Measurements from ENCODE around the gene AUTS2.

AUTS2 gene

GRCh38 chr7:70340236-70340635 is 742.0 kb downstream of the AUTS2 start:
- no peak overlapping the region for H4K8ac ChIP-seq (ENCODE audit: low read depth, low read length)
- H4K5ac ChIP-seq (ENCODE audit: low read length) = no peak overlapping the region
- H3K27me3 ChIP-seq (ENCODE audit: insufficient read depth, low read length, poor library complexity) = no peaks in the 10 kb centered on the region
- H3K4me3 ChIP-seq (ENCODE audit: low read length) = no peak overlapping the region
- H3K79me2 ChIP-seq (ENCODE audit: control insufficient read depth, insufficient read depth, low read length) = no peaks in the 10 kb centered on the region
- H3K4ac ChIP-seq (ENCODE audit: low read depth, low read length) = no peak overlapping the region
- no peak overlapping the region for H3K18ac ChIP-seq (ENCODE audit: low read length)
- DNase-seq = no peak
- H3K23ac ChIP-seq (ENCODE audit: low read length) = no peak overlapping the region
- H3K27ac ChIP-seq (ENCODE audit: low read depth, low read length) = no peak overlapping the region
- no peak overlapping the region for H2AK5ac ChIP-seq (ENCODE audit: low read length)
- H3K9ac ChIP-seq (ENCODE audit: low read length) = no peak overlapping the region
- H3K79me1 ChIP-seq (ENCODE audit: low read length) = no peaks in the 10 kb centered on the region
- no peak overlapping the region for H3K56ac ChIP-seq (ENCODE audit: low read length)
- H2BK5ac ChIP-seq (ENCODE audit: low read length) = no peak overlapping the region
- H3K4me1 ChIP-seq (ENCODE audit: control insufficient read depth, low read depth, low read length) = no peaks in the 10 kb centered on the region
- no peaks in the 10 kb centered on the region for H3K36me3 ChIP-seq (ENCODE audit: control insufficient read depth, insufficient read depth, low read length)
- no peak overlapping the region for H3K4me2 ChIP-seq (ENCODE audit: low read length)
- H2BK15ac ChIP-seq (replicated peaks; ENCODE audit: low read depth) = no peak overlapping the region
- no CpG with 5 or more reads among the region's 3 CpGs for WGBS (ENCODE audit: extremely low coverage, insufficient coverage, low lambda C conversion rate)
- H2BK120ac ChIP-seq (ENCODE audit: low read depth, low read length) = no peak overlapping the region

- Histone ChIP-seq H3K56ac (ENCODE audit: low read length) (no peak overlapping the region), H2AK5ac (ENCODE audit: low read length) (no peak overlapping the region)
These were observed 743.2 kb downstream of the AUTS2 start for GRCh38 chr7:70341446-70341845.

GRCh38 chr7:70343519-70343918 is 745.2 kb downstream of the AUTS2 start:
- H3K9ac ChIP-seq (ENCODE audit: low read length) = no peak overlapping the region
- DNase-seq = no peak
- H2BK15ac ChIP-seq (replicated peaks; ENCODE audit: low read depth) = no peak overlapping the region
- no peaks in the 10 kb centered on the region for H3K79me2 ChIP-seq (ENCODE audit: control insufficient read depth, insufficient read depth, low read length)
- no peak overlapping the region for H4K8ac ChIP-seq (ENCODE audit: low read depth, low read length)
- H3K18ac ChIP-seq (ENCODE audit: low read length) = no peak overlapping the region
- no peak overlapping the region for H3K56ac ChIP-seq (ENCODE audit: low read length)
- WGBS (ENCODE audit: extremely low coverage, insufficient coverage, low lambda C conversion rate) = no CpG with 5 or more reads among the region's 2 CpGs
- H3K36me3 ChIP-seq (ENCODE audit: control insufficient read depth, insufficient read depth, low read length) = no peaks in the 10 kb centered on the region
- no peak overlapping the region for H2BK5ac ChIP-seq (ENCODE audit: low read length)
- no peak overlapping the region for H2BK120ac ChIP-seq (ENCODE audit: low read depth, low read length)
- no peak overlapping the region for H3K4me2 ChIP-seq (ENCODE audit: low read length)
- no peak overlapping the region for H3K4ac ChIP-seq (ENCODE audit: low read depth, low read length)
- H2AK5ac ChIP-seq (ENCODE audit: low read length) = no peak overlapping the region
- H3K27ac ChIP-seq (ENCODE audit: low read depth, low read length) = no peak overlapping the region
- no peak overlapping the region for H4K5ac ChIP-seq (ENCODE audit: low read length)
- H3K4me1 ChIP-seq (ENCODE audit: control insufficient read depth, low read depth, low read length) = no peaks in the 10 kb centered on the region
- H3K79me1 ChIP-seq (ENCODE audit: low read length) = no peaks in the 10 kb centered on the region
- no peak overlapping the region for H3K23ac ChIP-seq (ENCODE audit: low read length)
- H3K27me3 ChIP-seq (ENCODE audit: insufficient read depth, low read length, poor library complexity) = no peaks in the 10 kb centered on the region
- no peak overlapping the region for H3K4me3 ChIP-seq (ENCODE audit: low read length)

More at GRCh38 chr7:70341446-70341845, 743.2 kb downstream of the AUTS2 start:
- no peak overlapping the region for H2BK120ac ChIP-seq (ENCODE audit: low read depth, low read length)
- no peak overlapping the region for H4K8ac ChIP-seq (ENCODE audit: low read depth, low read length)
- H3K27me3 ChIP-seq (ENCODE audit: insufficient read depth, low read length, poor library complexity) = no peaks in the 10 kb centered on the region
- H3K4ac ChIP-seq (ENCODE audit: low read depth, low read length) = no peak overlapping the region
- H3K23ac ChIP-seq (ENCODE audit: low read length) = no peak overlapping the region
- no peak overlapping the region for H3K27ac ChIP-seq (ENCODE audit: low read depth, low read length)
- DNase-seq = no peak
- no peaks in the 10 kb centered on the region for H3K4me1 ChIP-seq (ENCODE audit: control insufficient read depth, low read depth, low read length)
- H2BK5ac ChIP-seq (ENCODE audit: low read length) = no peak overlapping the region
- H4K5ac ChIP-seq (ENCODE audit: low read length) = no peak overlapping the region
- no peaks in the 10 kb centered on the region for H3K79me2 ChIP-seq (ENCODE audit: control insufficient read depth, insufficient read depth, low read length)
- no peak overlapping the region for H3K18ac ChIP-seq (ENCODE audit: low read length)
- no peaks in the 10 kb centered on the region for H3K36me3 ChIP-seq (ENCODE audit: control insufficient read depth, insufficient read depth, low read length)
- H3K4me2 ChIP-seq (ENCODE audit: low read length) = no peak overlapping the region
- H3K4me3 ChIP-seq (ENCODE audit: low read length) = no peak overlapping the region
- WGBS (ENCODE audit: extremely low coverage, insufficient coverage, low lambda C conversion rate) = no CpG with 5 or more reads among the region's 2 CpGs
- no peaks in the 10 kb centered on the region for H3K79me1 ChIP-seq (ENCODE audit: low read length)
- no peak overlapping the region for H3K9ac ChIP-seq (ENCODE audit: low read length)
- H2BK15ac ChIP-seq (replicated peaks; ENCODE audit: low read depth) = no peak overlapping the region

GRCh38 chr7:70344726-70345125 is 746.5 kb downstream of the AUTS2 start:
- Histone ChIP-seq H3K79me1 (ENCODE audit: low read length) (no peaks in the 10 kb centered on the region), H3K18ac (ENCODE audit: low read length) (no peak overlapping the region), H3K23ac (ENCODE audit: low read length) (no peak overlapping the region), H2BK120ac (ENCODE audit: low read depth, low read length) (no peak overlapping the region), H4K8ac (ENCODE audit: low read depth, low read length) (no peak overlapping the region), H4K5ac (ENCODE audit: low read length) (no peak overlapping the region), H3K79me2 (ENCODE audit: control insufficient read depth, insufficient read depth, low read length) (no peaks in the 10 kb centered on the region), H3K4me3 (ENCODE audit: low read length) (no peak overlapping the region), H3K9ac (ENCODE audit: low read length) (no peak overlapping the region), H3K36me3 (ENCODE audit: control insufficient read depth, insufficient read depth, low read length) (no peaks in the 10 kb centered on the region), H2BK15ac (replicated peaks; ENCODE audit: low read depth) (no peak overlapping the region), H3K56ac (ENCODE audit: low read length) (no peak overlapping the region), H2BK5ac (ENCODE audit: low read length) (no peak overlapping the region), H3K4me2 (ENCODE audit: low read length) (no peak overlapping the region), H3K4ac (ENCODE audit: low read depth, low read length) (no peak overlapping the region), H2AK5ac (ENCODE audit: low read length) (no peak overlapping the region), H3K27ac (ENCODE audit: low read depth, low read length) (no peak overlapping the region), H3K4me1 (ENCODE audit: control insufficient read depth, low read depth, low read length) (no peaks in the 10 kb centered on the region), H3K27me3 (ENCODE audit: insufficient read depth, low read length, poor library complexity) (no peaks in the 10 kb centered on the region)
- no CpG with 5 or more reads among the region's 2 CpGs for WGBS (ENCODE audit: extremely low coverage, insufficient coverage, low lambda C conversion rate)
- no peak for DNase-seq

GRCh38 chr7:70346844-70347462 is 748.7 kb downstream of the AUTS2 start:
- Histone ChIP-seq H3K56ac (ENCODE audit: low read length) (no peak overlapping the region), H3K4me1 (ENCODE audit: control insufficient read depth, low read depth, low read length) (no peaks in the 10 kb centered on the region), H3K27ac (ENCODE audit: low read depth, low read length) (no peak overlapping the region), H3K27me3 (ENCODE audit: insufficient read depth, low read length, poor library complexity) (no peaks in the 10 kb centered on the region), H3K4me2 (ENCODE audit: low read length) (no peak overlapping the region), H4K5ac (ENCODE audit: low read length) (no peak overlapping the region), H3K4ac (ENCODE audit: low read depth, low read length) (no peak overlapping the region), H3K4me3 (ENCODE audit: low read length) (no peak overlapping the region), H3K79me2 (ENCODE audit: control insufficient read depth, insufficient read depth, low read length) (no peaks in the 10 kb centered on the region), H3K23ac (ENCODE audit: low read length) (no peak overlapping the region), H2BK5ac (ENCODE audit: low read length) (no peak overlapping the region), H2BK120ac (ENCODE audit: low read depth, low read length) (no peak overlapping the region), H3K9ac (ENCODE audit: low read length) (no peak overlapping the region), H3K79me1 (ENCODE audit: low read length) (no peaks in the 10 kb centered on the region), H2AK5ac (ENCODE audit: low read length) (no peak overlapping the region), H3K36me3 (ENCODE audit: control insufficient read depth, insufficient read depth, low read length) (no peaks in the 10 kb centered on the region), H3K18ac (ENCODE audit: low read length) (no peak overlapping the region), H2BK15ac (replicated peaks; ENCODE audit: low read depth) (no peak overlapping the region), H4K8ac (ENCODE audit: low read depth, low read length) (no peak overlapping the region)
- WGBS (ENCODE audit: extremely low coverage, insufficient coverage, low lambda C conversion rate) = no CpG with 5 or more reads among the region's 5 CpGs
- DNase-seq = no peak

Measured in mesendoderm (in vitro differentiated cells).